Osteoblast (primary cell): ENCODE measurements around the gene ULK3. TPM values are rescaled to one million over a fixed set of nuclear protein-coding genes. Genes with fewer than 3 reads are reported as not detected.

Source experiments
- DNase-seq: peaks from one replicate; pipeline ENCODE4 v3.0.0; 2011; ENCODE audit warnings: low spot score, mixed read lengths; ENCODE audit not compliant: insufficient read length; ENCODE audit errors: missing footprints
- H2AFZ ChIP-seq: 2 replicates; pipeline ENCODE4 v1.6.0; 2011; ENCODE audit warnings: mild to moderate bottlenecking, low read length
- H3K27ac ChIP-seq: 2 replicates; pipeline ENCODE4 v1.5.1; 2011; ENCODE audit warnings: mild to moderate bottlenecking, low read depth, low read length, moderate library complexity
- H3K27me3 ChIP-seq: 2 replicates; pipeline ENCODE4 v1.6.0; 2012; ENCODE audit warnings: mild to moderate bottlenecking, control low read depth, inconsistent platforms, low read length, moderate library complexity; ENCODE audit not compliant: insufficient read depth
- H3K36me3 ChIP-seq: 2 replicates; pipeline ENCODE4 v1.5.1; 2011; ENCODE audit warnings: mild to moderate bottlenecking, low read length, control low read depth, moderate library complexity; ENCODE audit not compliant: insufficient read depth
- H3K4me1 ChIP-seq: 2 replicates; pipeline ENCODE4 v1.5.1; 2011; ENCODE audit warnings: mild to moderate bottlenecking, low read length, control low read depth, moderate library complexity; ENCODE audit not compliant: insufficient read depth
- H3K4me2 ChIP-seq: 2 replicates; pipeline ENCODE4 v1.6.0; 2011; ENCODE audit warnings: mild to moderate bottlenecking, low read length; ENCODE audit not compliant: insufficient read depth
- H3K4me3 ChIP-seq: fragments of 200-600 bp; sonication (generic); 3 replicates; pipeline ENCODE4 v1.5.1; 2012; ENCODE audit warnings: mild to moderate bottlenecking, low read length, inconsistent platforms; ENCODE audit not compliant: insufficient read depth
- H3K79me2 ChIP-seq: 2 replicates; pipeline ENCODE4 v1.6.0; 2012; ENCODE audit warnings: mild to moderate bottlenecking, low read length, control low read depth, inconsistent platforms; ENCODE audit not compliant: insufficient read depth
- H3K9me3 ChIP-seq: 2 replicates; pipeline ENCODE4 v1.5.1; 2011; ENCODE audit warnings: low read depth, low read length, control low read depth
- H4K20me1 ChIP-seq: 2 replicates; pipeline ENCODE4 v1.6.0; 2012; ENCODE audit warnings: mild to moderate bottlenecking, low read length, control low read depth; ENCODE audit not compliant: insufficient read depth
- total RNA-seq: library from RNA; depleted of rRNA; stranded (reverse); fragments of >200 nt; gene quantifications from 2 replicates; pipeline ENCODE4 v1.2.3, GENCODE V29; 2012
- TF ChIP-seq, protein P1 (sequence below): IDR thresholded peaks from 2 replicates; pipeline ENCODE4 v1.5.1; 2011; ENCODE audit warnings: mild to moderate bottlenecking, low read depth, low read length, moderate library complexity; ENCODE audit errors: extremely low read depth

Gene ULK3
- total RNA-seq, 1 donor, result 21.4 TPM

- H3K27me3 ChIP-seq, result no peaks in the 10 kb centered on the region
- H2AFZ ChIP-seq, result no peak overlapping the region
- no peak overlapping the region for H3K4me2 ChIP-seq
- no peaks in the 10 kb centered on the region for H3K79me2 ChIP-seq
- no peak overlapping the region for H3K4me3 ChIP-seq
- no peaks in the 10 kb centered on the region for H4K20me1 ChIP-seq
- H3K4me1 ChIP-seq, result peaks cover 5% of the 10 kb centered on the region
- H3K36me3 ChIP-seq, result peaks cover 44% of the 10 kb centered on the region
- H3K9me3 ChIP-seq, result no peaks in the 10 kb centered on the region
- TF ChIP-seq, protein P1, sequence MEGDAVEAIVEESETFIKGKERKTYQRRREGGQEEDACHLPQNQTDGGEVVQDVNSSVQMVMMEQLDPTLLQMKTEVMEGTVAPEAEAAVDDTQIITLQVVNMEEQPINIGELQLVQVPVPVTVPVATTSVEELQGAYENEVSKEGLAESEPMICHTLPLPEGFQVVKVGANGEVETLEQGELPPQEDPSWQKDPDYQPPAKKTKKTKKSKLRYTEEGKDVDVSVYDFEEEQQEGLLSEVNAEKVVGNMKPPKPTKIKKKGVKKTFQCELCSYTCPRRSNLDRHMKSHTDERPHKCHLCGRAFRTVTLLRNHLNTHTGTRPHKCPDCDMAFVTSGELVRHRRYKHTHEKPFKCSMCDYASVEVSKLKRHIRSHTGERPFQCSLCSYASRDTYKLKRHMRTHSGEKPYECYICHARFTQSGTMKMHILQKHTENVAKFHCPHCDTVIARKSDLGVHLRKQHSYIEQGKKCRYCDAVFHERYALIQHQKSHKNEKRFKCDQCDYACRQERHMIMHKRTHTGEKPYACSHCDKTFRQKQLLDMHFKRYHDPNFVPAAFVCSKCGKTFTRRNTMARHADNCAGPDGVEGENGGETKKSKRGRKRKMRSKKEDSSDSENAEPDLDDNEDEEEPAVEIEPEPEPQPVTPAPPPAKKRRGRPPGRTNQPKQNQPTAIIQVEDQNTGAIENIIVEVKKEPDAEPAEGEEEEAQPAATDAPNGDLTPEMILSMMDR, result no peak
- no peak overlapping the region for H3K27ac ChIP-seq
- DNase-seq, result no peak
Measured at GRCh38 chr15:74847432-74847831, 4.5 kb upstream of the ULK3 start.

DNA sequence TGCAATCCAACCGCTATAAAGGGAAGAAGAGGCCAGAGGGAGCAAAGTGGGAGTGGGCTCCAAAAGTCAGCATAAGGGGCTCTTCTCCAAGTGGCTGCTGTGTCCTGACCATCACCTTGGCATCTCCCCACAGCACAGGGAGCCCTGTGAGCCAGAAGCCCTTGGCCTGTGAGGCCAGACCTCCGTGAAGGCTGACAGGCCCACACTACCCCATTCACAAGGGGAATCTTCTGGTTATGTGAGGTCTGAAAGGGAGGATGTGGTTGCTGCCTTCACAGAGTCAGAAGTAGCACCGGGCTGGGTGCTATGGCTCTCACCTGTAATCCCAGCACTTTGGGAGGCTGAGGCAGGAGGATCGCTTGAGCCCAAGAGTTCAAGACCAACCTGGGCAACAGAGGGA lies 2.6 kb upstream of the ULK3 start:
- H4K20me1 ChIP-seq, result peaks cover 9% of the 10 kb centered on the region
- peaks cover 11% of the 10 kb centered on the region for H3K4me1 ChIP-seq
- H3K4me2 ChIP-seq, result no peak overlapping the region
- peaks cover 9% of the 10 kb centered on the region for H3K79me2 ChIP-seq
- peaks cover 27% of the 10 kb centered on the region for H3K36me3 ChIP-seq
- H2AFZ ChIP-seq, result no peak overlapping the region
- peak; percentile 58 for DNase-seq
- H3K27ac ChIP-seq, result no peak overlapping the region
- no peaks in the 10 kb centered on the region for H3K27me3 ChIP-seq
- H3K4me3 ChIP-seq, result no peak overlapping the region
- TF ChIP-seq, protein P1, result no peak
- H3K9me3 ChIP-seq, result no peaks in the 10 kb centered on the region

DNA sequence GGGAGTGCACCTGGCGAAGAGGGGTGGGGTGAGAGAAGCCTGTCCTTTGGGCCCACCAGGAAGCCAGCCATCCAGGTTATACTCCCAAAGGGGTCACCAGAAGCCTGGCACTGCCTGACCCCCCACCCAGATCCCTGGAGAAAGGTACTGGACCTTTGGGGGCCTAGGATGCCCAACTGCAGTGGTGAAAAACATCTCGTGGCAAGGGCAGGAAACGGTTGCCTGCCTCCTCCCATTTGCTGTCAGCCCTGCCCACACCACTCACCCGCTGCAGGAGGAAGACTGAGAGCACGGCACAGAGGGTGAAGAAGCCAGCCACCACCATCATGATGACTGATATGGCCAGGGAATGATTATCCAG lies 2.2 kb upstream of the ULK3 start:
- TF ChIP-seq, protein P1, result no peak
- no peak for DNase-seq
- Histone ChIP-seq H3K9me3 (no peaks in the 10 kb centered on the region), H3K4me3 (no peak overlapping the region), H3K79me2 (peaks cover 9% of the 10 kb centered on the region), H4K20me1 (peaks cover 9% of the 10 kb centered on the region), H3K27ac (no peak overlapping the region), H3K27me3 (no peaks in the 10 kb centered on the region), H3K4me2 (no peak overlapping the region), H3K4me1 (peaks cover 11% of the 10 kb centered on the region), H3K36me3 (peaks cover 25% of the 10 kb centered on the region), H2AFZ (no peak overlapping the region)

GRCh38 chr15:74844319-74845207 lies 1.6 kb upstream of the ULK3 start:
- Histone ChIP-seq H3K27me3 (no peaks in the 10 kb centered on the region), H3K4me1 (peaks cover 11% of the 10 kb centered on the region), H3K4me2 (no peak overlapping the region), H3K27ac (peak overlapping the region; percentile 12), H4K20me1 (peaks cover 9% of the 10 kb centered on the region), H3K36me3 (peaks cover 19% of the 10 kb centered on the region), H2AFZ (no peak overlapping the region), H3K4me3 (no peak overlapping the region), H3K9me3 (no peaks in the 10 kb centered on the region), H3K79me2 (peaks cover 9% of the 10 kb centered on the region)
- TF ChIP-seq, protein P1, result no peak
- DNase-seq, result peak; percentile 73
